ENCODE data around the gene CAPN2.

The CAPN2 gene

DNA sequence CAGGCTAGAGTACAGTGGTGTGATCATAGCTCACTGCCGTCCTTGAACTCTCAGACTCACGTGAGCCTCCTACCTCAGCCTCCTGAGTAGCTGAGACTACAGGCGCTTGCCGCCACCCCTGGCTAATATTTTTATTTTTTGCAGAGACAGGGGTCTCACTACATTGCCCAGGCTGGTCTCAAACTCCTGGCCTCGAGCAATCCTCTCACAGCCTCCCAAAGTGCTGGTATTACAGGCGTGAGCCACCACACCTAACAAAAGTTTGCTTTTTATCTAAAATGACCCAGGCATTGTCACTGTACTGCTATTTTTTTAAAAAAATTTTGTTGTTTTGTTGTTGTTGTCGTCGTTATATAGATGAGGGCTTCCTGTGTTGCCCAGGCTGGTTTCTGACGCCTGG, 46.4 kb downstream of the CAPN2 start:
- DNase-seq (ENCODE audit: low read depth in 2 of 3, low spot score in 1 of 3), result no peak

DNA sequence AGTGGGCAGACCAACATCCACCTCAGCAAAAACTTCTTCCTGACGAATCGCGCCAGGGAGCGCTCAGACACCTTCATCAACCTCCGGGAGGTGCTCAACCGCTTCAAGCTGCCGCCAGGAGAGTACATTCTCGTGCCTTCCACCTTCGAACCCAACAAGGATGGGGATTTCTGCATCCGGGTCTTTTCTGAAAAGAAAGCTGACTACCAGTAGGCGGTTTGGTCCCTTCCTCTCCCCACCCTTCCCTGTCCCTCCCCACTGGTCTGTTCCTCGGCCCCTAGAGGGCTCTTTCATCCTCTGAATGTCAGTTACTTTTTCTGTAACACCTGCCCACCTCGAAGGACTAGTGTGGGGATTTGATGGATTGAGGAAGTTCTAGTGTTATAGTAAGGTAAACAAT, 46.9 kb downstream of the CAPN2 start:
- DNase-seq (ENCODE audit: low read depth in 2 of 3, low spot score in 1 of 3), result no peak

DNA sequence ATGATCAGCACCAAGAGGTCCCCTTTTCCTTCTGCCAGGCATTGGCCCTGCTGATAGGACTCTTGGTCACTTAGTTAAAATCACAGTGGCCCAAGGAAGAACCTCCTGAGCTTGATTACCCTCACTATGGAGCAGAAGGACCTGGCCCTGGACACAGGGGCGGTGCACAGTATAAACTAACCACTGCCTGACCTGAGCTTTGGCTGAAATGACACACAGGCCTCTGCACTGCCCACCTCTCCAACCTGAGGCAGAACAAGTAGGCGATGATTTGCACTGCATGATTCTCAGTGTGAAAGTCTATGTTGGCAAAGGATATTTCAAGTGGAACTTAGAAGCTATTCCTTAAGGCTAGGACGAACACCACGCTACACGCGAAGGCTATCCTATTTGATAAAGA, 48.5 kb downstream of the CAPN2 start:
- DNase-seq (ENCODE audit: low read depth in 2 of 3, low spot score in 1 of 3), result no peak

DNA sequence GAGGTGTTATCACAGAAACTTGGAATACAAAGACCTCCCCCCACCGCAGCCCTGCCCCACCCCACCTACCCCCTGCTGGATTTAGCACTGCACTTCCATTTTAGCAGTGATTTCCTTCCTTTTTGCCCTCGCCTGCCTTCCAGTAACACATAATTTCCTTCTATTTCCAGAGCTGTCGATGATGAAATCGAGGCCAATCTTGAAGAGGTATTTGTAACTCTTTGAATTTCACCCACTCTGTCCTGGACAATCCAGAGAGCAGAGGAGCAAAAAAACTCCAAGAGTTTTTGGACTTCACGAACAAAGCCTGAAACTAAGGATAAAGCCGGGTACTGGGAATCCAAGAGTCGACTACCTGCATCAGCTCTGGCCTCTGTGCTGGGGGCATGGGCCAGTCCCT, 49.1 kb downstream of the CAPN2 start:
- no peak for DNase-seq (ENCODE audit: low read depth in 2 of 3, low spot score in 1 of 3)

DNA sequence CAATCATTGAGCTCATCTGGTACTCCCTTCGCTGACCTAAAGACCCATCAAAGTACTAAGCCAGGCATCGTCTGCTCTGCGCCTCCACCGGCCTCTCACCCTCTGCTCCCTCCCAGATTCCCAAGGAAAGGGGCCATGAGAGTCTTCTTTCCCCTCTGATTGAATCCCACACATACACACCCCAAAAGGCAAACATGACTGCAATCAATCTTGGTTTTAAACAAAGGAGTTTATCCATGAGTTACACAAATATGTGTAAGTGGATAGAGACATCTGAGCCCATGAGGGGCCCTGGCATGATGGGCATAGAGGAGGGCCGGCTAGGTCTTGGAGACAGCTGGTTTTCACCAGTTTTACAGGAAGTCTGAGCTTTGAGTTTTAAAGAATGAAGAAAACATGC, 50.9 kb downstream of the CAPN2 start:
- no peak for DNase-seq (ENCODE audit: low read depth in 2 of 3, low spot score in 1 of 3)

DNA sequence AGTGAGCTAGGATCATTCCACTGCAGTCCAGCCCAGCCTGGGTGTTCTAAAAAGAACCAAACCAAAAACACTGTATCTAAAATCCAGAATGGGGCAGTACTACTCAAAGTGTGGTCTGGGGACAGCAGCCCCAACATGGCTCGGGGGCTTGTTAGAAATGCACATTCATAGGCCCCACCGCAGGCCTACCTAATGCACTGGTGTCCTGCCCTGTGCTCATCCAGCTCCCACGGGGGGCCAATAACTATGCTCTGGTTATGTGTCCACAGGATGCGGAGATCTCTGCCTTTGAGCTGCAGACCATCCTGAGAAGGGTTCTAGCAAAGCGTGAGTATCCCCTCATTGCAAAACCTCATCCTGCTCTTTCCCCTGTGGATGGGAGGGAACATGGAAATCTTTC, 51.5 kb downstream of the CAPN2 start:
- DNase-seq (ENCODE audit: low read depth in 2 of 3, low spot score in 1 of 3), result no peak

DNA sequence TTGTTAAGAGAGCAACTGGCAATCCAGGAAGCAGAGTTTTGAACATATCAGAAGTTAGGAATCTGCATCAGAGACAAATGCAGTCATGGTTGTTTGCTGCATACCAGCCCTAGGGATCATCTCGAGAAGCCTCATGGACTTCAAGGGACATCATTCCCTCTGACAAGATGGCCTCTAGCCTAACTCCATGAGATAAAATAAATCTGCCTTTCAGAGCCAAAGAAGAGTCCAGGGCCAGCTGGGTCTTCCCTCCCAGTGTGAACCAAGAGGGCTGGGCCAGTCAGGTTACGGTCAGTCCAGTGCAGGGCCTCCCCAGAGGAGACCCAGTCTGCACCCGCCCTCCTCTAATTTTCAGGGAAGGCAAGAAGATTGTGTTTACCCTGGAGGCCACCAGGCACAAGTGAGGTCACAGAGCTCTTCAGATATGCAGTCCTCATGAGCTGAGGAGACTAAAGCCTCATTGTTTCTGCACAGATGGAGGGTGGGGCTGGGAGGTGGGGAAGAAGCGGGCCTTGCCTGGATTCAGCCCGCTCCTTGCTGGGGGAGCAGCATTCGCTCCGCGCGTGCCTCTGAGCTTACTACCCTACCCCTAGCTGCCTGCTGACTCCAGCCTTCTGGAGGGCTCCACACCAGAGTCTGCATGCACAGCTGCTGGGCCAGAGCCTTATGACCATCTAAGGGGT, 52.8 kb downstream of the CAPN2 start:
- DNase-seq (ENCODE audit: low read depth in 2 of 3, low spot score in 1 of 3), result no peak

DNA sequence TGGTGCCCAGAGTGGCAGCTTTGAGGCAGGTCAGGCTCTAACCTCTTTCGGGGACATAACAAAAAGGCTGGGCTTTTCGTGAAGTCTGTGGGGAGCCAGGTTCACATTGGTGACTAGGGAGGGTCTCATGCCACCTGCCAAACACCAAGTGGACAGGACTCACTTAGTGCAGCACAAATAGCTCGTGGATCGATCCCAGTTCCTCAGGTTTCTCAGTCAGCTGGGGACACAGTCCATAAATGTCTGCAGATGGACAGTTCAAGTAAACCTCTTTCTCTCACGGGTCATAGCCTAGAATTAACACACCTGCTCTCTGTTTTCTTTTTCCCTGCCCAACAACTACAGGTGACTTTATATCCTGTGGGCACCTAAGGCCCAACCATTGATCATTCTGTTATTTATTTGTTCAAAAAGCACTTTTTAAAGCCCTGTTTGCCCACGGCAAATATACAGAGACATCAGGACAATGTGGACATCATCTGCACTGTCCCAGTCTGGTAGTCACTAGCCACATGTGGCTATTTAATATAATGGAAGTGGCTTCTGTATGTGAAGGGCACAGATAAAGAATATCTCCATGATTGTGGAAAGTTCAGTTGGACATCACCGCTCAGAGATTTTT, 53.5 kb downstream of the CAPN2 start:
- DNase-seq (ENCODE audit: low read depth in 2 of 3, low spot score in 1 of 3), result no peak

DNA sequence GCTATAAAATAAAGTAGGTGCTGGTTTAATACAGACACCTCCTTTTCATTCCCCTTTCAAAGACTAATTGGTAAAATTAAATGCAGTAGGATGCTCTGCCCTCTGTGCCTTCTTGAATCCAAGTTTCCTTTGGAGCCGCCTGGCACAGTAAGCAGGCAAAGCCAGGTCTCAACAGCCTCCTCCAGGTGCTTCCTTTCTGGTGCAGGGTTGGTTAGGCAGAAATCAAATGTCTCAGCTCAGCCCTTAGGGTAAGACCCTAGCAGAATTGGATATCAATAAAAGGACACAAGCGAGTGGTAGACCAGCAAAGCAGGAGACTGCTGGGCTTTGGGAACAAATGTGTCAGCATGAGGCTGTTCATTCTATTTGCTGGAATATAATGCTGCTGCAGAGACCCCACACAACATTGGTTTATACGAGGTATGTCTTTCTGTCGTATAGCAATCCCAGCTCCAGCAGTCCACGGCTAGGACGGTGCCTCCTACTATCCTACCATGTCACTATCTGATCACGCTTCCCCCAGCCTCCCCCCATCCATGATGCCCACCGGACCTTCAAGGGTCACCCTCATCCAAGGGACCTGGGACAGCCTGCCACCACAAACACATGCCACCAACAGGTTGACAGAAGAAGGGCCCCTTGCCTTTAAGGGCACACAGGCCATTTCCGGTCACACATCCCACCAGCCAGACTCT, 58.4 kb downstream of the CAPN2 start:
- DNase-seq (ENCODE audit: low read depth in 2 of 3, low spot score in 1 of 3), result no peak

DNA sequence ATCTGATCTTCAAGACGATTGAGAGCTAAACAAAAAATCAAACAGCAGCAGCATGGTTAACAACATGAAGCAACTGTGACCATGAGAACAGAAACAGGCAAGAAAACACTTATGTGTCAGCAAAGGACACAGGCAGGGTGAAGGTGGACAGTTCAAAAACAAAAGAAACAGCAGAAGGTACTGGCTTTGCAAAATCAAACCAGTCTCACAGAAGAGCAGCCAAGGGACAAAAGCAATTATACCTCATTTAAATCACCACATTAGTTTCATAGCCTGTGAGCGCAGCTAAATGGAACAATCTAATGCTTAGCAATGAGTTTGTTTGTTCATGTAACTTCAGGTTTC, 59.1 kb downstream of the CAPN2 start:
- DNase-seq (ENCODE audit: low read depth in 2 of 3, low spot score in 1 of 3), result no peak

DNA sequence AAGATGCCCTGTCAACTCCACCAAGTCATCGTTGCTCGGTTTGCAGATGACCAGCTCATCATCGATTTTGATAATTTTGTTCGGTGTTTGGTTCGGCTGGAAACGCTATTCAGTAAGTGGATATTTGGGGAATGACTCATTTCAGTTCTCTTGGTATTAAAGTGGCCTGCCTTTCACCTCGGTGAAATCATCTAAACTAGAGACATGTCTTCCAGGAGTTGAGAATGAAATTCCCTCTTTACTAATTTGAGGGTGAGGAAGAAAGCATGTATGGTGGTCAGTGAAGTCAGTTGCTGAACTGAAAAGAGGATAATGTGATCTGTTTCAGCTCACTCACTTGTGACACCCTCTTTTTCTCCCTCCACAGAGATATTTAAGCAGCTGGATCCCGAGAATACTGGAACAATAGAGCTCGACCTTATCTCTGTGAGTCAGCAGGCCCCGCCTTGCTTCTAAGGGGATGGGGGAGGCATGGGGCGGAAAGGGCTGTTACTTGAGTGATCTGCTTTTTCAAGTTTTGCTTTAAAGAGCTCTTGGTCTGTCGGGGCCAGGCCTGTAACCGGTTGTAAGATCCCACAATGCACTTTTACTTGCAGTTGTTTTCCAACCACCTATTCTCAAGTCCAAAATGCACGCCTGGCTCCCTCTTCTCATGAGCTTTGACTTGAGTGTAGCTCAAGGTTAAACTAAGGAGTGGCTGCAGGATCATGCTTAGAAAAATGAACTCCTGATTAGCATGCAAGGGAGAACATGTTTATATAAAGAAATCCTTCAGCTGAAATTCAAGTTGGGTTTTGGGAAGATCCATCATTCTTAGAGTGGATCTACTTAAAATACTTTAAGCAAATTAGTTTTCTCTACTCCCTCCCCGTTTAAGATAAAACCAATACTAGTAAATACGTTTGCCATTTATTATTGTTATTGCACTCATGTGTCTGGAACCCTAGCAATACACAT, 59.8 kb downstream of the CAPN2 start:
- no peak for DNase-seq (ENCODE audit: low read depth in 2 of 3, low spot score in 1 of 3)

DNA sequence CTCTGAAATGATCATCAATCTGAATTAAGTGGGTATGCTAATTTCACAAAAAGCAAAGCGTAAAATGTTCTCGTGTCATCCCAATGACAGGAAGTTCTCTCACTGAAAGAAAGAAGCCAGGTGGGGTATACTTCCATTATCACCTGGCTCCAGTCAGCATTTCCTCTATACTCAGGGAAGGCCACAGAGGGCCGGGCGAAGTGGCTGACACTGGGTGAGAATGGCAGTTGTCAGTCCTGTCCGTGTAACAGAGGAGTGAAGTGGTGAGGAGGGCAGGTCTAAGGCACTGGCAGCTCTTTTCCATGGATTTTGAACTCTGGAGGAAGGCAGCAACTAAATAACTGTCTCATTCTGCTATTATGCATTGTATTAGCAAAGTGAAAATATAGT, 60.4 kb downstream of the CAPN2 start:
- no peak for DNase-seq (ENCODE audit: low read depth in 2 of 3, low spot score in 1 of 3)

DNA sequence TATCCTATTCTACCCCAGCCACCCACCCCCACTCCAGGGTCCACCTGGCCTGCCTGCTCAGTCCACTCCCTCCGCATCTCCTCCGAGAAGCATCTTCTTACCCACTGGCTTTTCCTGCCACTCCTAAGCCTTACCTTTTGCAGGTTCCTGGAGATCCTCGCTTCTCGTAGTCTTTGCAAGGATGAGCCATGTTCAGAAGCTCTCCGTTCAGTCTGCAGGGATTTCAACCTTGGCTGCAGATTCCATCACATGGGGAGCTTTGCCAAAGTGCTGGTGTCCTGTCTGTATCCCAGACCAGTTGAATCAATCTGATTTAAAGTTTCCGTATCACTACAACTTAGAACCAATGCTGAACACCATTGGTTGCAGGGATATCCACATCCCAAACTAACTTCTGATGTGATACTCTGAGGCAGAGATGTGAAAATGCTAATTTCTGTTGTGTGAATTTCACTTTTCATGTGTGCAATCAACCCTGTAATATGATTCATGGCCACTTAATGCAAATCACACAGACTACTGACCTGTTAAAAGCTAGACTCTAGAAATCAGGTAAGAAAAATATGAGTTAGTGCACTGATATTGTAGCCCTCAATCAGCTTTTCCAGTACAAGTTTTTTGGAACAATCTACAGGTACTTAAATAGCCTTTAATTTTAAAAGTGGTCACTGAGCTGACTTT, 61.9 kb downstream of the CAPN2 start:
- DNase-seq (ENCODE audit: low read depth in 2 of 3, low spot score in 1 of 3), result no peak

DNA sequence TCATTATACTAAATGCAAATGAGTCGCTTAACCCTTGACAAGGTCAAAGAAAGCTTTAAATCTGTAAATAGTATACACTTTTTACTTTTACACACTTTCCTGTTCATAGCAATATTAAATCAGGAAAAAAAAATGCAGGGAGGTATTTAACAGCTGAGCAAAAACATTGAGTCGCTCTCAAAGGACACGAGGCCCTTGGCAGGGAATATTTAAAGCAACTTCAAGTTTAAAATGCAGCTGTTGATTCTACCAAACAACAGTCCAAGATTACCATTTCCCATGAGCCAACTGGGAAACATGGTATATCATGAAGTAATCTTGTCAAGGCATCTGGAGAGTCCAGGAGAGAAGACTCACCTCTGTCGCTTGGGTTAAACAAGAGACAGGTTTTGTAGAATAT, 62.7 kb downstream of the CAPN2 start:
- DNase-seq (ENCODE audit: low read depth in 2 of 3, low spot score in 1 of 3), result no peak

DNA sequence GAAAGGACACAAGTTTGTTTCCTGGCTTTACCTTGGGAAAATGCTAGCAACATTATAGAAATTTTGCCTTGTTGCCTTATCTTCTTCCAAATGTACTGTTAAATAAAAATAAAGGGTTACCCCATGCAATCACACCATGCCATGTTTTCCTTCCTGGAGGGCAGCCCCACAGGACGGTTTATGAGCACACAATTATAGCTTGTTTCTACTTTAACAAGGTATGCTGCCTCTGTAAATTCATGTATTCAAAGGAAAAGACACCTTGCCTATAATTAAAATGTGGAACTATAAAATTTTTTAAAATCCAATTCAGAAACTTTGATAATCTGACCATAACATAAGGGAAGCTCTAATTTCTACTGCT, 63.4 kb downstream of the CAPN2 start:
- DNase-seq (ENCODE audit: low read depth in 2 of 3, low spot score in 1 of 3), result no peak

DNA sequence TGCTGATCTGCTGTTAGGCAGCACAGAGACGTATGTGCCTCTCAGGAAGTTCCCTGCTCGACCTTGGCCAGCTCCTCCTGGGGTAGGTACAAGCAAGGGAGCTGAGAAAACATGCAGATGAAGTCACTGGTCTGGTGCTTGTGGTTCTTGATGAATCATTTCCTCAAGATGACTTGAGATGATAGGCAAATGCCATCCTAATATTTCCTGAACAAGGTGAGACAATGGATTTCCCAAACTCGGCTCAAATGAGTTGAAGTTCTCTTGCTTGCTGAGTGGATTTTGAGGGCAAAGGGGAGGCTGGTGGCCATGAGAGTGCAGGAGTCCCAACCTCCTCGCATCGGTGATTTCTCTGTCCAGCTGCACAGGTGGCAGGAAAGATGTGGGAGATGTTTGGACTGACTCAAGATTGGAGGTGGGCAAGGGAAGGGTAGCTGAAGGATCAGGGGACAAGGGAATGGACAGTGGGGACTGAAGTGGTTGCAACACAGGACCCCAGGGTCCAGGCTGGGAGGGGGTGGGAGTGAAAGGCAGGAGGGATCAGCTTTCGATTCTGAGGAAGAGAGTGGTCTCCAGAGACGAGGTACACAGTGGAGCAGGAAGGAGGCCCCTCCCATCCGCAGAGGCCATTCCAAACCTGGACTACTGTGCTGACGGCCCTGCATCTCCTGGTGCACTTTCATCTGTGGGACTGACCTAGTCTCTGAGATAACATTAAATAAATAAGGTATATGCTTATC, 63.9 kb downstream of the CAPN2 start:
- DNase-seq (ENCODE audit: low read depth in 2 of 3, low spot score in 1 of 3), result peak; percentile 23 to 36 (median 30)

DNA sequence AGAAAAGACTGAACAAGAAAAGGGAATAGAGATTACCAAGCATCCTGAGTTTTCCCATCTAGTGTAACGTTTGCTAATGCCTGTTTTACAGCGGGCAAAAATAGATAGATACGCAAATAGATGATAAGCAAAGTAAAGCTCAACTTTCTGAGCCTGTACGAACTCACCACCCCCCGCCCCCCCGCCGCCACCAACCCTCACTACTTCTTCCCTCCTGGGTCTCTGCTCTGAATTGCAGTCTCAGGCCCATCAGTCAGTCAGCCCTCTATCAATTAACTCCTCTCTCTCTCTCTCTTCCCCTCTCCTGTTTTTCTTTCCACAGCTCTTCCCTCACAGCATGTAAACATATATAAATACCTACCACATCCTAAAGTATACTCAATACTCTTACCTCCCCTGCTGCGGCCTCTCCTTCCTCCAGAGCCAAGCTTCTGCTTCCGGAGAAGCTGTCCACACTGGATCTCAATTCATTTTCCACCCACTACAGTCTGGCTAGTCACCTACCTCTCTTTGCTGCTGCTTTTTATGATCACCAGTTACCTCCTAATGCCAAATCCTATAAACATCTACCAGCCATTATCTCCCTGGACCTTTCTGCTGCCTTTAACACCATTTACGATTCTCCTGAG, 64.6 kb downstream of the CAPN2 start:
- no peak for DNase-seq (ENCODE audit: low read depth in 2 of 3, low spot score in 1 of 3)

DNA sequence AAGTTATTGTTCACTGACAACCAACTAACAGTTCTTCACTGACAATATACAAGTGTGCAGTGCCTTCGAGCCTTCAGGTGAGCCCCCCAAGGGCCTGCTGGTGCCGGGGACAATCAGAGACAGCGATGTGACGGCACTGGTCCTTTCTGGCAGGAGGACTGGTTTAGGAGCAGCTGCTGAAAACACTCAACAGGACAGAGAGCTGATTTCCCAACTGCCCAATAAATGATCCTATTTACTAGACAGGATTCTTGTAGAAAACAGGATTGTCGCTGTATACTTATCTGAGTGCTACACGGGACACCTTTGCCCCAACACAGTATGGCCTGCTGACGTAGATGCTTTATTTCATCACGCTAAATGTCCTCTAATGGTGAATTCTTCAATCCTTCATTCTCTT, 68.0 kb downstream of the CAPN2 start:
- no peak for DNase-seq (ENCODE audit: low read depth in 2 of 3, low spot score in 1 of 3)

DNA sequence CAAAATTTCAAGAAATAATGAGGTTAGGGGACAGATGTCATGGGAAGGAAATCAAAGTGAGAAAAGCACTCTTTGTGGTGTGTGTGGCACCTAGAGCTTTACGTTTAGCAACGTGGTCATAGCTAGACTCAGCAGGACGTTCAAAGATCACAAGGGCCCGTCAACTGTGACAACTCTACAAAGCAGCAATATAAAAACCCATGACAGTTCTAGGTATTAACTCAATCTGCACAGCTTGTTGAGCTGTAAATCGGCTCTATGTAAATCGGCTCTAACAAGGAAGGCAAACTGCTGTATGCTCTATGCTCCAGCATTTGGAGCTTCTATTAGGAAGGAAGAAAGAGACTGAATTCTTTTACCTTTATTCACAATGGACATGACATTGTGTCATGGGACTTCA, 68.6 kb downstream of the CAPN2 start:
- no peak for DNase-seq (ENCODE audit: low read depth in 2 of 3, low spot score in 1 of 3)

DNA sequence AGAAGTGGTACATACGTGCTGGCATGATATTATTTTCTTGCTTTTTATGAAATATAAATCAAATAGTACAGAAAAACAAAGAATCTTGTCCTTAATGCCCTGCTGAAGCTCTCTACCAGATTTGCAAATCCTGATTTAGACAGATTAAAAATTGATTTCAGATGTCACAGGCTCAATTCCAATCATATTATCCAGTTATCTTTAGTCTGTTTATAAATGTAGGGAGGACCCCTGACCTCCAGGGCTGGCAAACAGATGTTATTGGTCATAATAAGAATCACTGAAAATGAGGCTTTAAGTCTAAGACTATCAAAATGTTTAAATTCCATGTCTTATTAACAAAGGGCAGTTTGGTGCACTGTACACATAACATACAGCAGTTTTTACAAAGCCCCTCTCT, 71.3 kb downstream of the CAPN2 start:
- no peak for DNase-seq (ENCODE audit: low read depth in 2 of 3, low spot score in 1 of 3)
